ENCODE data around the gene STAT1. TPM values are rescaled to one million over a fixed set of nuclear protein-coding genes. Genes with fewer than 3 reads are reported as not detected.

Gene STAT1
- total RNA-seq, 1 experiment from 2014 or later = 60.7 TPM

GRCh38 chr2:191049728-191050639 lies 36.0 kb upstream of the STAT1 start:
- CTCF ChIA-PET = interaction anchor here (0.9 to 7.3 kb wide), 5 partner anchors 8 to 108 kb away, joined by 3 to 171 read pairs (median 23); partner anchors contain the start of gene STAT4
- TF ChIP-seq ATF3 (IDR thresholded peaks at IDR 0.05) (no peak), CBX3 (IDR thresholded peaks at IDR 0.05; ENCODE audit: low read depth) (no peak), TCF7L2 (IDR thresholded peaks at IDR 0.05; ENCODE audit: borderline replicate concordance, extremely low read depth, insufficient read depth, insufficient read length) (no peak), CTCF (IDR thresholded peaks at IDR 0.05 in 2 of 3, conservative IDR thresholded peaks at IDR 0.05 in 1 of 3; ENCODE audit: borderline replicate concordance in 1 of 3, insufficient read depth in 1 of 3, low read depth in 2 of 3, low read length in 2 of 3) (no peak), EZH2phosphoT487 (IDR thresholded peaks at IDR 0.05; ENCODE audit: borderline replicate concordance) (no peak), SP1 (IDR thresholded peaks at IDR 0.05; ENCODE audit: low read depth) (no peak), RAD21 (IDR thresholded peaks at IDR 0.05; ENCODE audit: low read depth) (no peak), ZNF274 (IDR thresholded peaks at IDR 0.05; ENCODE audit: low read depth, low read length) (no peak), YY1 (IDR thresholded peaks at IDR 0.05; ENCODE audit: extremely low read depth, insufficient replicate concordance, low read depth, low read length) (no peak), ZFX (IDR thresholded peaks at IDR 0.05) (no peak), FOSL1 (IDR thresholded peaks at IDR 0.05; ENCODE audit: low read depth) (no peak), EGR1 (IDR thresholded peaks at IDR 0.05; ENCODE audit: low read depth) (no peak), MAX (IDR thresholded peaks at IDR 0.05) (no peak), EZH2 (IDR thresholded peaks at IDR 0.05) (no peak), REST (IDR thresholded peaks at IDR 0.05; ENCODE audit: low read depth) (no peak), SRF (IDR thresholded peaks at IDR 0.05; ENCODE audit: low read depth) (no peak), SIN3A (IDR thresholded peaks at IDR 0.05; ENCODE audit: low read depth) (no peak), JUND (IDR thresholded peaks at IDR 0.05) (no peak), CEBPB (IDR thresholded peaks at IDR 0.05; ENCODE audit: low read depth) (no peak)
- Histone ChIP-seq H3K4me2 (ENCODE audit: low read length) (no peak overlapping the region), H3K27ac (ENCODE audit: low read depth, low read length) (no peak overlapping the region), H3K9me3 (ENCODE audit: control insufficient read depth in 1 of 2, insufficient read depth in 1 of 2, low read depth in 1 of 2, low read length in 2 of 2) (no peaks in the 10 kb centered on the region), H3K4me1 (ENCODE audit: control insufficient read depth in 1 of 2, insufficient read depth in 2 of 2, low read length in 2 of 2) (peaks cover 0 to 8% of the 10 kb centered on the region in 2 experiments; a peak in 1 of 4 replicates), H3K9ac (ENCODE audit: low read length) (no peak overlapping the region), H3K9me2 (ENCODE audit: insufficient read depth) (no peaks in the 10 kb centered on the region), H4K20me1 (ENCODE audit: insufficient read depth) (no peaks in the 10 kb centered on the region), H3K27me3 (ENCODE audit: insufficient read depth, low read length) (no peaks in the 10 kb centered on the region), H3K4me3 (replicated peaks in 1 of 2; ENCODE audit: low read depth in 1 of 2, low read length in 2 of 2) (no peak overlapping the region), H3K36me3 (ENCODE audit: control insufficient read depth in 1 of 2, insufficient read depth in 2 of 2, low read length in 2 of 2) (no peaks in the 10 kb centered on the region), H2AFZ (ENCODE audit: low read depth, low read length, poor library complexity, severe bottlenecking) (peak overlapping the region; percentile 27), H3K79me2 (ENCODE audit: insufficient read depth, low read length) (no peaks in the 10 kb centered on the region)
- POLR2A ChIA-PET = interaction anchor here (1.8 kb wide), 1 partner anchor 8 kb away, joined by 5 read pairs; no protein-coding TSS in a partner anchor
- DNase-seq (ENCODE audit: low read depth, low spot score) (no peak), ATAC-seq (no peak)
- intact Hi-C loops (cut with micrococcal nuclease) = loop anchor here (5.0 kb wide), 1 partner anchor 452 kb away; no protein-coding TSS in a partner anchor
- no TSS peak for BruUV-seq (replicated peaks)
- RAD21 ChIA-PET (ENCODE audit: low non-redundant PET in 1 of 2, low total read pairs in 2 of 2, uncharacterized antibody in 2 of 2, unreplicated experiment in 2 of 2) = no interaction called here

All from HCT116 (cell line).